Stimulated activated memory B cell treated with anti-CD40 and anti-IgM and Interleukin-4, amounts not matched to agents 10 μg/mL and 1 μg/mL and 100 μg/mL, for 72 hours (primary cell): ENCODE results near the gene CD109.
"Not testable (repeated sequence)": the region's sequence is repeated elsewhere in the genome, so short reads cannot be mapped to it uniquely, and the experiment has no call there.

Experiments used
- ATAC-seq: fragments of 150-1000 bp; cut with Tn5 transposase; 2 replicates; pipeline ENCODE4 v1.10.0; 2021
- H3K27ac Mint-ChIP-seq: one replicate; pipeline ENCODE4 v1.8.0; 2022; ENCODE audit warnings: mild to moderate bottlenecking, mixed read lengths
- H3K27me3 Mint-ChIP-seq: one replicate; pipeline ENCODE4 v1.8.0; 2022; ENCODE audit warnings: mixed read lengths
- H3K36me3 Mint-ChIP-seq: one replicate; pipeline ENCODE4 v1.8.0; 2022; ENCODE audit warnings: mixed read lengths
- H3K4me1 Mint-ChIP-seq: one replicate; pipeline ENCODE4 v1.8.0; 2022; ENCODE audit warnings: mixed read lengths
- H3K4me3 Mint-ChIP-seq: one replicate; pipeline ENCODE4 v1.8.0; 2022; ENCODE audit warnings: mild to moderate bottlenecking, moderate library complexity, mixed read lengths
- H3K9me3 Mint-ChIP-seq: one replicate; pipeline ENCODE4 v1.8.0; 2022; ENCODE audit warnings: mixed read lengths

CD109 gene

GRCh38 chr6:73671911-73672685 is 23.9 kb upstream of the CD109 start:
- Mint-ChIP-seq H3K4me1 (no peaks in the 10 kb centered on the region), H3K9me3 (no peaks in the 10 kb centered on the region), H3K36me3 (no peaks in the 10 kb centered on the region), H3K27ac (no peak overlapping the region), H3K27me3 (peaks cover 45% of the 10 kb centered on the region), H3K4me3 (no peak overlapping the region)
- ATAC-seq, result no peak

- peaks cover 29% of the 10 kb centered on the region for H3K27me3 Mint-ChIP-seq
- H3K9me3 Mint-ChIP-seq, result no peaks in the 10 kb centered on the region
- ATAC-seq, result peak; percentile 76
- no peaks in the 10 kb centered on the region for H3K36me3 Mint-ChIP-seq
- no peaks in the 10 kb centered on the region for H3K4me1 Mint-ChIP-seq
- H3K27ac Mint-ChIP-seq, result no peak overlapping the region
- no peak overlapping the region for H3K4me3 Mint-ChIP-seq
Measured at GRCh38 chr6:73675466-73676098, 20.4 kb upstream of the CD109 start.

- no peak overlapping the region for H3K27ac Mint-ChIP-seq
- H3K4me1 Mint-ChIP-seq, result no peaks in the 10 kb centered on the region
- no peak for ATAC-seq
- no peaks in the 10 kb centered on the region for H3K36me3 Mint-ChIP-seq
- H3K27me3 Mint-ChIP-seq, result peaks cover 40% of the 10 kb centered on the region
- H3K4me3 Mint-ChIP-seq, result no peak overlapping the region
- H3K9me3 Mint-ChIP-seq, result peaks cover 8% of the 10 kb centered on the region
Measured at GRCh38 chr6:73679009-73679408, 17.0 kb upstream of the CD109 start.

- H3K27me3 Mint-ChIP-seq, result peaks cover 40% of the 10 kb centered on the region
- not testable (repeated sequence) for H3K4me1 Mint-ChIP-seq, H3K27ac Mint-ChIP-seq, H3K9me3 Mint-ChIP-seq, H3K4me3 Mint-ChIP-seq, H3K36me3 Mint-ChIP-seq, ATAC-seq
Measured at GRCh38 chr6:73679846-73680245, 16.2 kb upstream of the CD109 start.

GRCh38 chr6:73680289-73680918 is 15.6 kb upstream of the CD109 start:
- Mint-ChIP-seq H3K4me1 (no peaks in the 10 kb centered on the region), H3K4me3 (no peak overlapping the region), H3K36me3 (no peaks in the 10 kb centered on the region), H3K9me3 (peaks cover 8% of the 10 kb centered on the region), H3K27ac (no peak overlapping the region), H3K27me3 (peaks cover 40% of the 10 kb centered on the region)
- ATAC-seq, result no peak

- H3K4me1 Mint-ChIP-seq, H3K9me3 Mint-ChIP-seq, H3K27ac Mint-ChIP-seq, ATAC-seq, H3K4me3 Mint-ChIP-seq, H3K36me3 Mint-ChIP-seq: not testable (repeated sequence)
- peaks cover 41% of the 10 kb centered on the region for H3K27me3 Mint-ChIP-seq
Measured at GRCh38 chr6:73683574-73683973, 12.4 kb upstream of the CD109 start.

GRCh38 chr6:73688351-73688750 is 7.7 kb upstream of the CD109 start:
- Mint-ChIP-seq H3K27ac (no peak overlapping the region), H3K27me3 (peaks cover 48% of the 10 kb centered on the region), H3K4me3 (no peak overlapping the region), H3K4me1 (no peaks in the 10 kb centered on the region), H3K36me3 (no peaks in the 10 kb centered on the region), H3K9me3 (peaks cover 3% of the 10 kb centered on the region)
- ATAC-seq, result no peak

- Mint-ChIP-seq H3K9me3 (no peaks in the 10 kb centered on the region), H3K27me3 (peaks cover 65% of the 10 kb centered on the region), H3K36me3 (no peaks in the 10 kb centered on the region), H3K27ac (no peak overlapping the region), H3K4me3 (no peak overlapping the region), H3K4me1 (peaks cover 1% of the 10 kb centered on the region)
- no peak for ATAC-seq
Measured at GRCh38 chr6:73690056-73690455, 5.9 kb upstream of the CD109 start.

- H3K27ac Mint-ChIP-seq, result no peak overlapping the region
- no peak overlapping the region for H3K4me3 Mint-ChIP-seq
- no peaks in the 10 kb centered on the region for H3K9me3 Mint-ChIP-seq
- peaks cover 75% of the 10 kb centered on the region for H3K27me3 Mint-ChIP-seq
- H3K4me1 Mint-ChIP-seq, result peaks cover 14% of the 10 kb centered on the region
- no peaks in the 10 kb centered on the region for H3K36me3 Mint-ChIP-seq
- ATAC-seq, result no peak
Measured at GRCh38 chr6:73691512-73691911, 4.5 kb upstream of the CD109 start.

GRCh38 chr6:73694711-73695411 is 1.1 kb upstream of the CD109 start:
- H3K27me3 Mint-ChIP-seq, result peaks cover 82% of the 10 kb centered on the region
- H3K27ac Mint-ChIP-seq, result peak overlapping the region; percentile 82
- ATAC-seq, result no peak
- no peak overlapping the region for H3K4me3 Mint-ChIP-seq
- peaks cover 25% of the 10 kb centered on the region for H3K4me1 Mint-ChIP-seq
- no peaks in the 10 kb centered on the region for H3K36me3 Mint-ChIP-seq
- H3K9me3 Mint-ChIP-seq, result no peaks in the 10 kb centered on the region

- H3K27ac Mint-ChIP-seq, result peak overlapping the region; percentile 82
- peaks cover 82% of the 10 kb centered on the region for H3K27me3 Mint-ChIP-seq
- no peaks in the 10 kb centered on the region for H3K9me3 Mint-ChIP-seq
Measured at GRCh38 chr6:73696966-73697655, 1.1 kb downstream of the CD109 start.

GRCh38 chr6:73699676-73700459 is 3.9 kb downstream of the CD109 start:
- H3K27ac Mint-ChIP-seq, result no peak overlapping the region
- no peaks in the 10 kb centered on the region for H3K36me3 Mint-ChIP-seq
- no peak for ATAC-seq
- peaks cover 59% of the 10 kb centered on the region for H3K27me3 Mint-ChIP-seq
- no peaks in the 10 kb centered on the region for H3K9me3 Mint-ChIP-seq
- H3K4me1 Mint-ChIP-seq, result peaks cover 25% of the 10 kb centered on the region
- no peak overlapping the region for H3K4me3 Mint-ChIP-seq

More at GRCh38 chr6:73696966-73697655, 1.1 kb downstream of the CD109 start:
- no peak overlapping the region for H3K4me3 Mint-ChIP-seq
- peaks cover 25% of the 10 kb centered on the region for H3K4me1 Mint-ChIP-seq
- ATAC-seq, result no peak
- H3K36me3 Mint-ChIP-seq, result no peaks in the 10 kb centered on the region

GRCh38 chr6:73702444-73702843 is 6.4 kb downstream of the CD109 start:
- H3K27me3 Mint-ChIP-seq, result peaks cover 38% of the 10 kb centered on the region
- ATAC-seq, result no peak
- no peaks in the 10 kb centered on the region for H3K36me3 Mint-ChIP-seq
- H3K4me1 Mint-ChIP-seq, result peaks cover 2% of the 10 kb centered on the region
- no peak overlapping the region for H3K27ac Mint-ChIP-seq
- H3K4me3 Mint-ChIP-seq, result no peak overlapping the region
- no peaks in the 10 kb centered on the region for H3K9me3 Mint-ChIP-seq

- Mint-ChIP-seq H3K9me3 (no peaks in the 10 kb centered on the region), H3K36me3 (no peaks in the 10 kb centered on the region), H3K4me3 (no peak overlapping the region), H3K27me3 (peaks cover 27% of the 10 kb centered on the region), H3K4me1 (no peaks in the 10 kb centered on the region), H3K27ac (no peak overlapping the region)
- no peak for ATAC-seq
Measured at GRCh38 chr6:73703466-73703865, 7.5 kb downstream of the CD109 start.
